HG03097 (cell line): ENCODE results near the gene POLE2.
"Not testable (repeated sequence)": the region's sequence is repeated elsewhere in the genome, so short reads cannot be mapped to it uniquely, and the experiment has no call there.

ENCODE experiments used
- ATAC-seq: cut with Tn5 transposase; IDR thresholded peaks from one replicate; pipeline ENCODE4 v1.9.1; 2021; ENCODE audit not compliant: unreplicated experiment, low FRiP score

POLE2 gene

DNA sequence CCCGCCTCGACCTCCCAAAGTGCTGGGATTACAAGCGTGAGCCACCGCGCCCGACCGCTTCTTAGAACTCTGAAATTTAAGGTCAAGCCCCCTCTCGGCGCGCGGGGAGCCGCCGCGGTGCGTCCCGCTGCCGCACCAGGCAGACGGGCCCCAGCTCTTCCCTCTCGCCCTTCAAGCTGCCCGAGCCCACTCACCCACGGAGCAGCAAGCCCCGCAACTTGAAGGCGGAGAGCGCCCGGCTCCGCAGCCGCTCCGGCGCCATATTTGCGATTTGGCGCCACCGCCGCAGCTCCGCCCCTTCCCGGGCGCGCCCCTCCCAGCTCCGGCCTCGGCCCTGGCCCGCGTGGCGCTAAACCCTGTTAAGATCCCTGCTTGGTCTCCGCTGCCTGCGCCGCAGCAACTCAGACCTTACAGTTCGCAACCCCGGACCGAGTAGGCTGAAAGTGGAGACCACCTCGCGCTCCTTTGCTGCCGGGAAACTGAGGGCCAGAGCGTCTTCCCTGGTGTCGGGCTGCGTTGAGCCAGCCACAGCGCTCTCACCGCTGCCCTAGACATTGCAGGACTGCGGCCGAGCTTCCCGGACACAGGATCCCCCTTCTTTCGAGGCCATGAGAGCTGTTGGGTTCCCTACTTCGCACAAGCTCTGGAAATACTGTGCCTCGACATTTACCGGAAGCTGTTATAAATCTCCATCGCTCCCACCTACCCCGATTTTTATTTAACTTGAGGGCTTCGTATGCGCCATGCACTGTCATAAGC, at the start of gene POLE2:
Gene POLE2 (minus strand): TSS at position 273 of the 759 bp plus-strand sequence. CDS start 11 bp downstream, at position 262.
- ATAC-seq, result peak; percentile 75

- ATAC-seq, result not testable (repeated sequence)
Measured at GRCh38 chr14:49735669-49736068, 47.7 kb upstream of the POLE2 start.

DNA sequence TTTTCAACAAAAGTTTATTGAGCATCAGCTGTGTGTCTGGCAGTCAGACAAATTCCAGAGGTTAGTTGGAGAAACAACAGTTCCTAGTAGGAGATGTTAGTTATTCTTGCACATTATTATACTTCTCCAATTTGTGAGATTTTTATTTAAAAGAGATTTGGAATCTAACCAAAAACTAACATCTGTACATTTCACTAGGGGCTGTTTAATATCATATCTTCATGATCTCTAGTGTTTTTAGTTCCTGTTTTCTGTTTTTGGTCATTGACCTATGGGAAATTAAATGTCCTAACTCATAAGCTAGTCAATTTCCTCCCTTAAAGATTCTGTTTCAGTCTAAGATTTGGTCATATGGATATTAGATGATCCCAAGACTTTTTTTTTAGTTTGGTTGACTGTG, 45.8 kb upstream of the POLE2 start:
- no peak for ATAC-seq

- no peak for ATAC-seq
Measured at GRCh38 chr14:49732896-49733295, 44.9 kb upstream of the POLE2 start.

DNA sequence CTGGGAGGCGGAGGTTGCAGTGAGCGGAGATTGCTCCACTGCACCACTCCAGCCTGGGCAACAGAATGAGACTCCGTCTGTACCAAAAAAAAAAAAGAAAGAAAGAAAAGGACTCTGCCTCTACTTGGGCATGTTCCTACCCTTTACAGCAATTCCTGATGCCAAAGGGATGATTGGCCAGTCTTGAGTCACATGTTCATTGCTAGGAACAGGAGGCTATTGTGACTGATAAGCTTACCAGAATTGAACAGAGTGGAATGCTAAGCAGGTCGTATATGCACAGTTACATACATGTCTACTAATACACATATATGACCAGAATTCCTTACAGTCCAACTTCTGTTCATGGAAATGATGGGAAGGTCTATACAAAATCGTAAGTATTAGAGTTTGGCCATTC, 39.2 kb upstream of the POLE2 start:
- no peak for ATAC-seq

DNA sequence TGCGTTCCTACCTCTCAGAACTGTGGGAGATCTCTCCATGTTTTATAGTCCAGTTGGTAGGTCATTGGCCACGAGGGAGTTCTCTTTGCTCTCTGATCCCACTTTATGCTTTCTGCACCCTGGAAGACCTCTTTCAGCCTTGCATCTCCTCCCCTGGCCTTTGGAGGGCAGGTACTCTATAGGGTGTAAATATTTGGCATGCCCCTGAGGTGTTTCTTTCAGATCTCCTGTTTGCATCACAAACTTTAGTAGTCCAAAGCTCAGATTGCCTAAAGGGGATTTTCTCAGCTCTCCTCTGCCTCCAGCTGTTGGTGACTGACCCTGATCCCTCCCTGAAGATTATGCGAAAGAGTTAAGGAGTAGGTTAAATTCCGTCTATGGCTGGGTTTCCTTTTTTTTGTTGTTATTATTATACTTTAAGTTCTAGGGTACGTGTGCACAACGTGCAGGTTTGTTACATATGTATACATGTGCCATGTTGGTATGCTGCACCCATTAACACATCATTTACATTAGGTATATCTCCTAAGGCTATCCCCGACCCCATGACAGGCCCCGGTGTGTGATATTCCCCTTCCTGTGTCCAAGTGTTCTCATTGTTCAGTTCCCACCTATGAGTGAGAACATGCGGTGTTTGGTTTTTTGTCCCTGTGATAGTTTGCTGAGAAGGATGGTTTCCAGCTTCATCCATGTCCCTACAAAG, 33.9 kb upstream of the POLE2 start:
- ATAC-seq, result not testable (repeated sequence)

- no peak for ATAC-seq
Measured at GRCh38 chr14:49720744-49721143, 32.7 kb upstream of the POLE2 start.

DNA sequence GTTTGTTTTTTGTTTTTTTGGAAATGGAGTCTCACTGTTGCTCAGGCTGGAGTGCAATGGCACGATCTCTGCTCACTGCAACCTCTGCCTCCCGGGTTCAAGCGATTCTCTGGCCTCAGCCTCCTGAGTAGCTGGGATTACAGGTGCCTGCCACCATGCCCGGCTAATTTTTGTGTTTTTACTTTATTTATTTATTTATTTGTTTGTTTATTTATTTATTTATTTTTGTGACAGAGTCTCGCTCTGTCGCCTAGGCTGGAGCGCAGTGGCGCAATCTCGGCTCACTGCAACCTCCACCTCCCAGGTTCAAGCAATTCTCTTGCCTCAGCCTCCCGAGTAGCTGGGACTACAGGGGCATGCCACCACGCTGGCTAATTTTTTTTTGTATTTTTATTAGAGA, 23.0 kb upstream of the POLE2 start:
- ATAC-seq, result not testable (repeated sequence)

GRCh38 chr14:49704471-49704870, 16.5 kb upstream of the POLE2 start:
- not testable (repeated sequence) for ATAC-seq

DNA sequence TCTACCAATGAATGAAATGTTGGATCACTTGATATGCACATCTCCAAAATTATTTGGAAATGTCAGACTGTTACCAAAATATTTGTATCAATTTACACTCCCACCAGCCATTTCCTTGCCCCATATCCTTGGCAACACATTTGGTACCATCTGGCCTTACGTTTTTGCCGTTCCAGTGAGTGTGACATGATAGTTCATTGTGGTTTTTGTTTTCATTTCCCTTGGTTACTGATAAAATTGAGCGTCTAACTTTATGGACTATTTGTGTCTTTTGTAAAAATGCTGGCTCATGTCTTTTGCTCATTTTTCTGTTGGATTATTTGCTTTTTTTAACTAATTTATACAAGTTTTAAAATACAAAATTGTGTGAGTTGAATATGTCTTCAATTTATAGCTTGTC, 16.0 kb upstream of the POLE2 start:
- ATAC-seq, result no peak

DNA sequence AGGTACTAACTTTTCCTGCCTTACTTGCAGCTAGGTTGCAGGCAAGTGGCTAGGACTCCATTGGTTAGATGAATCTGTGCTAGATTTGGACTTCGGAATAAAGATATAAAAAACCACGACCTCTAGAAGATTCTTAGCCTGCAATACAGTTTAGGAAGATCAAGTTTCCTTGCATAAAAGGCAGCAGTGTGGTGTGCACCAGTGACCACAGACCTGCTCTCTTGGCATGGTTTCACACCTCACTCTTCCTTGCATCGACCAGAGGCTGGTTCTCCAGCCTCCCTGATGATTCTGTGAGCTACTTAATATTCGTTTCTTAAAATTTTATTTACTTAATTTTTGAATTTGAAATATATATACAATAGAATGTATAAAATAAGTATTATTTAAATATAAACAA, 14.7 kb upstream of the POLE2 start:
- ATAC-seq, result no peak

GRCh38 chr14:49693735-49694124, 5.7 kb upstream of the POLE2 start:
- not testable (repeated sequence) for ATAC-seq

DNA sequence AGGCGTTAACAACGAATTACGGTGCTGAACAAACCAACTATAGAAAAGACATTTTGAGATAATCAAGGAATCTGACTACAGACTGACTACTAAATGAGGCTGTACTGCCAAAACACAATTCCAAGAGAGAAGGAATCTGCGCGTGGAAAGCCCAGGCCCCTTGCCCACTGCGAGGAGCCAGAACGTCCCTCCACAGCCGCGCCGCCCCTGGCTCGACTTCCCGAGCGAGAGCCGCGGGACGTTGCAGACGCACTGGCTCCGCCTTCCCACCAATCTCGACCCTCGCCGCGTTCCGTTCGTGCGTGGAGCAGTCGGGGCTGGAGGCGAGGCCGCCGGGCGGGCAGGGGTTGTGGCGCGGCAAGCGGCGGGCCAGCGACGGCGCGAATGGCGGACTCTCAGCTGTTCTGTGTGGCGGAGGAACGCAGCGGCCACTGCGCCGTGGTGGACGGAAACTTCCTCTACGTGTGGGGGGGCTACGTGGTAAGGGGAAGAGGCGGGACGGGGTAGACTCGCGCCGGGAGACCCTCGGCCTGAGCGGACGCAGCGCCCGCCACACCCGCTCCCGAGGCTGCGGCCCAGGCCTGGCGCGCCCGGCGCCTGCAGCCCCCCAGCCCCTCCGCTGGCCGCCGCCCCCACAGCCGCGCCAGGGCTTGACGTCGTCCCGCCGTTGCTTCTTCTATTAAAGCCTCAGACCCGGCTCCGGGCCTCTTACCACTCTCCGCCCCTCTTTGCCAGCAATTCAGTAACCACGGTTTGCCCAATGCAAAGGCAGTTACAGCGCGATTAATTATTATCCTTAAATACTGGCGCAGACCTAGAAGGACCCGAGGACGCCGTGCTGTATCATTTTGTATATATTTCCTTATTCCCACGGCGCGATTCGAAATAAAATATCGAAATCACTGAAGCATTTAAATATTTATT, 5.1 kb upstream of the POLE2 start, which contains the start of gene KLHDC1:
Gene KLHDC1 (plus strand): TSS at position 310 of the 924 bp plus-strand sequence. CDS start 75 bp downstream, at position 385.
- peak; percentile 41 for ATAC-seq

- no peak for ATAC-seq
Measured at GRCh38 chr14:49692193-49692757, 4.3 kb upstream of the POLE2 start.

- no peak for ATAC-seq
Measured at GRCh38 chr14:49691031-49691430, 3.0 kb upstream of the POLE2 start.

DNA sequence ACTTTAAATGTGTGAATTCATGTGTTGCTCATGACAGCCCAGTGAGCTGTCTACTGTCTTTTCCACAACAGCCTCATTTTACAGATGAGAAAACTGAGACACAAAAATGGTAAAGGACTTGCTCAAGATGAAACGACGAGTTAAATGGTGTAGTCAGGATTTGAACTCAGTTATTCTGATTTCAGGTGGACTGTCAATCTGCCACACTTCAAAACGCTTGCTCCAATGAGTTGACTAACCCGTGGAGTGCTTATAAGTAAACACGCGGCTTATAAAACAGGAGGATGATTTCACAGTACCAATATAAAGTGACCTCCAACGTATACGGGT, 652 bp upstream of the POLE2 start:
- no peak for ATAC-seq

DNA sequence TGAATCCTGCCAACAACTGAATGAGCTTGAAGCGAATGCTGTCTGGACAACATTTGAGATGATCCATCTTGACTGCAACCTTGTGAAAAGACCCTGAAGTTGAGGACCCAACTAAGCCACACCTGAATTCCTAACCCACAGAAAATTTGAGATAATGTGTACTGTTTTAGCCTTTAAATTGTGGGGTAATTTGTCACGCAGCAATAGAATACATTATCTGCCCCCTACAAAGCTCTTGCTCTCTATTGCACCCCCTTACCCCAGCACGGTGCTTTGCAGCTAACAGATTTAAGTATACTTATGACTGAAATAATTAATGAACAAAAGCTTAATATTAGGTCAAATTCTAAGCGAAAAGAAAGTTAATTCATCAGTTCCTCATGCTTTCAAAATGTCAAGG, 1.6 kb downstream of the POLE2 start:
- ATAC-seq, result no peak

- no peak for ATAC-seq
Measured at GRCh38 chr14:49679271-49679670, 8.7 kb downstream of the POLE2 start.

DNA sequence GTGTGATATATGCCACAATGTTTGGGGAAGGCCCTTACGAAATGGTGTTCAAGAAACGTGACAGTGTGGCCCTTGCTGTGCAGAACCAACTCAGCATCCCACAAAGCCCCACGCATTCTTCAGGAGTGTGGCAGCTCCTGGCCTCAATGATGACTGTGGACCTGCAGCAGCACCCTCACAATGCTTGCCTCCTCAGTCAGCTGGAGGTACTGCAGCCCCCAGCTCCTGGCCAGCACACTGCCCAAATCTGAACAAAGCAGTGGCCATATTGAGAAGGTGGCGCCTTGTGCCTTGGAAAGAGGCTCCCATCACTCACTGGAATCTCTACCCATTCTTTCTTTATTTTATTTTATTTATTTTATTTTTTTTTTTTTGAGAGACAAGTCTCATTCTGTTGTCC, 10.4 kb downstream of the POLE2 start:
- ATAC-seq, result no peak

- no peak for ATAC-seq
Measured at GRCh38 chr14:49673586-49673985, 14.4 kb downstream of the POLE2 start.

- no peak for ATAC-seq
Measured at GRCh38 chr14:49670475-49670874, 17.5 kb downstream of the POLE2 start.
